Activated CD8-positive, alpha-beta memory T cell treated with anti-CD3 and anti-CD28 coated beads for 1 hour (primary cell): ENCODE data around the gene FGF6.
"Not testable (repeated sequence)": the region's sequence is repeated elsewhere in the genome, so short reads cannot be mapped to it uniquely, and the experiment has no call there.

Experiments used
- DNase-seq, 2 donors: peaks; one replicate each; pipeline ENCODE4 v3.0.0-alpha.2; 2020; ENCODE audit warnings: low read depth in 1 of 2; ENCODE audit errors: extremely low read depth in 1 of 2

The FGF6 gene

GRCh38 chr12:4445156-4446101 lies at the start of gene FGF6:
Gene FGF6 (minus strand): TSS chr12:4445815. CDS start chr12:4445570, 245 bp downstream.
- DNase-seq = no peak

DNA sequence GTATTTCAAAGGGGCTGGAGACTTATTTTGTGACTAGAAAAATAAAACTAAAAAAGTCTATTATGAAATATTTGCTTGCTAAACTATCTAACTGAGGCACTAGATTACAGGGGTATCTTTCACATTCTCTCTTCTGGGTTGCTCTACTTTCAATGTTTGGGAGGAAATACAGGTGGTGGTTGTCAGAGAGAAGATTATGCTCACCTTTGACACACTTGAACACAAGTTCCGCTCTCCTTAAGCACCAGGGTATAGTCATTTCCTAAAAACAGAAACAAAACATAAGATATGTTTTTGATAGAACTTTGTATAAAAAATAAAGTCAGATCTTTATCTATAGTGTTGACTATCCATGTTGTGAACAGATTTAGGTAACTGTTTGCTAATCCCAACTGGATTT lies 45.4 kb upstream of the FGF6 start:
- no peak for DNase-seq

DNA sequence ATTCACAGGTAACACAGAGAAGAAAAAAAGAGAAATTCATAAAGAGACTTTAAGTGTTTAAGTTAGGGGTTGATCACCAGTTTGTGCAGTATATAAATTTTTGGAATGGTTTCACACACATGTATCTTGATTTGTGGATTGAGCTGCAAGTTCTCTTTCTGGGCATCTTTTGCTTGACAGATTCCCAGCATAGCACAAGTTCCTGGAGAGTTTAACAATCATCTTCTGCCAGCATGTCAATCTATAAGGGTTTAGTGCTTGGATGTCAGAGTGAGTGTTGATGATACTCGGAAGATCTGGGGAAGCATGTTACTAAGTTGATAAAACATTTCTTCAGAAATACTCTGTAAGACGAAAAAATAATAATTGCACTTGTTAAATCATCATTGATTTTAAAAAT lies 43.9 kb upstream of the FGF6 start:
- no peak for DNase-seq

GRCh38 chr12:4486980-4487379 lies 41.4 kb upstream of the FGF6 start:
- no peak for DNase-seq

- no peak for DNase-seq
These were observed 40.6 kb upstream of the FGF6 start for GRCh38 chr12:4486049-4486699.

GRCh38 chr12:4483885-4484823 lies 38.5 kb upstream of the FGF6 start:
- no peak for DNase-seq

DNA sequence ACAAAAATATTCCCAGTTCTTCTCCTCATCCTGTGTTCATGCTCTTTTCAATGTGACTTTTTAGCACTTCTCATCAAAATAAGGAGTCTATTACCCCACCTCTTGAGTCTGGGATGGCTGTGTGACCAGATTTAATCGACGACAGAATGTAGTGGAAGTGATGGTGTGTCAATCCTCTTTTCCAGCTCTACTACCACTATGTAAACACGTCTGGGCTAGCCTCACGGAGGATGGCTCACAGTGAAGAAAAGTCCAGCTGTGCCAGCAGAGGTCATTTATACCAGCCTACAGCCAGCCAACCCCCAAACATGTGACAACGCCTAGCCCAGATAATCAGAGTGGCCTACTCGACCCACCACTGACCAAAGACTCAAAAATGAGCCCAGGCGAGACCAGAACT lies 37.3 kb upstream of the FGF6 start:
- DNase-seq = no peak

- DNase-seq = no peak
These were observed 33.3 kb upstream of the FGF6 start for GRCh38 chr12:4478933-4479332.

- no peak for DNase-seq
These were observed 31.5 kb upstream of the FGF6 start for GRCh38 chr12:4477129-4477528.

DNA sequence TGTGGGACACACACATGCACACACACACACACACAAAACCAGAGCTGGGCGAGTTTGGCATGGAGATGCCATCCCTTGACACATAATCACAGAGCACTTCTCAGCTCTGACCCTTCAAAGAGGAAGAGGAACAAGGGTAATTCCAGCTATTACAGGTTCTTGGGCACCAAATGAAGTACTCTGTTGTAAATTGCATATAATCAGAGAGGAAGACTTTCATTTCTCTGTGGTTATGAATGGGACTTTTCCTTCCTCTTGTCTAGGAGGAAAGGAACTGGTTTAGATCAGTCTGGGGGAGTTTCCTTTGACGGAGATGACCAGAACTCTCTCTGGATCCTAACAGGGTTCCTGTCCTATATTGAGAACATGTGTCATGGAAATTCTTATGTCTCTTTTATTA lies 26.4 kb upstream of the FGF6 start:
- no peak for DNase-seq

GRCh38 chr12:4471256-4471655 lies 25.6 kb upstream of the FGF6 start:
- no peak for DNase-seq

GRCh38 chr12:4468994-4469393 lies 23.4 kb upstream of the FGF6 start:
- no peak for DNase-seq

GRCh38 chr12:4460761-4461160 lies 15.1 kb upstream of the FGF6 start:
- no peak for DNase-seq

- DNase-seq = not testable (repeated sequence)
These were observed 10.2 kb upstream of the FGF6 start for GRCh38 chr12:4455849-4456248.

DNA sequence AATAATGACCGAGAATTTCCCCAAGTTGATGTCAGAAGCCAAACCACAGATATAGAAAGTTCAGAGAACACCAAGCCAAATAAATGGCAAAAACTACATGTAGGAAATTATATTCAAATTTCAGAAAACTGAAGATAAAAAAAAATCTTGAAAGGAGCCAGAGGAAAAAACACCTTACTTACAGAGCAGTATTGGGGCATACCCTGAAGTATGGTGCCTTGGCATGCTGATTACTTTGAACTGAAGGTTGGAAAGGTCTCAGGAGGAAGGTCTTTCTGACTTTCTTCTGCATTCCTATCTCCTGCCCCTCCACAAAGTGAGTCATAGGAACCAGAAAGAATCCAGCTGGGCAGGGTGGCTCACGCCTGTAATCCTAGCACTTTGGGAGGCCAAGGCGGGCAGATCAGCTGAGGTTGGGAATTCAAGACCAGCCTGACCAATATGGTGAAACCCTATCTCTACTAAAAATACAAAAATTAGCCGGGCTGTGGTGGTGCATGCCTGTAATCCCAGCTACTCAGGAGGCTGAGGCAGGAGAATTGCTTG lies 8.8 kb upstream of the FGF6 start:
- DNase-seq = no peak

- DNase-seq = no peak
These were observed 6.1 kb upstream of the FGF6 start for GRCh38 chr12:4451694-4452093.

DNA sequence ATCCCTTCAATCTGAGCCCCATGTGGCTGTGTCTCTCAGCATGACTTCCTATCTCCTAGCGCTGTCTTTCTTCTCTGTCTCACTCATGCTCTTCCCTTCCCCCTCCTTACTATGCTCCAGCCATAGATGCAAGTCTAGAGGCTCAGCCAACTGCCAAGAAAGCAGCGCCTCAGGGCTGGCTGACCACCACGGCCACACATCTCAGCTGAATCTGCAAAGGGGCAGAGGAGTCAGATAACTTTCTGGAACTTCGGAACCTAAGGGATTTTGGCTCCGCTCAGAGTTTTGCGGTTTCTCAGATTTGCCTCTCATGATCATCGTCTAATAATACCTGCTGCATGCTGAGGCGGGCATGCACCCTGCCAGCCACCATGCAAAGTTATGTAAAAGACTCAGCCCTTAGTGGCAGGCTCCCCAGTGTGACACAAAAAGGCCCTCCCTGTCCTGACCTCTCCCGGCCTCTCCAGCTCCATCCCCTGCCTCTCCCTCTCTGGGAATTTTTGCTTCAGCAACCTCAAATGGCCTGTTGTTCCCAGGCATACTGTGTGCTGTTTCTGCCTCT lies 5.0 kb upstream of the FGF6 start:
- DNase-seq = no peak

DNA sequence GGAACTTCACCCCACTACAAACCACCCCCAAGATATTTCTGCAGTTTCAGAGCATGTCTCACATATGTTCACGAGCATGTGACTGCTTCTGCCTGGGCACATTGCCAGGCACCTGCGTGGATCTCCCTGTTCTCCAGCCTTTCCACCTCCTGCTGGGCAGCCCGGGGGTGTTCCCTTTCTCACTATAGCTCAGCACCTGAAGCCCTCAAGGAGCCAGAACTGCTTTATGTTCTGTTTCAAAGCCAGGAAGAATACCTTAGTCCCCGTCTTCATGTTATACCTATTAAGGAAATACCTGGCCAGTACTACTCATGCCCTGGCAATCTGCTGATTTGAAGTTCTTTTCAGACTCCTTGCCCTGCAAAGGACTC lies 4.2 kb upstream of the FGF6 start:
- no peak for DNase-seq

- DNase-seq = no peak
These were observed 3.6 kb upstream of the FGF6 start for GRCh38 chr12:4448943-4449850.
